ENCODE data around the gene KBTBD2. TPM values are rescaled to one million over a fixed set of nuclear protein-coding genes. Genes with fewer than 3 reads are reported as not detected.
"Not testable (repeated sequence)": the region's sequence is repeated elsewhere in the genome, so short reads cannot be mapped to it uniquely, and the experiment has no call there.

Gene KBTBD2
- total and polyA plus RNA-seq, 2 experiments from 2014 or later: 19.1 to 33.1 TPM

GRCh38 chr7:32888505-32888904, 3.1 kb downstream of the KBTBD2 start:
- no peak overlapping the region for H3K4me3 ChIP-seq
- peaks cover 74% of the 10 kb centered on the region for H3K79me2 ChIP-seq (ENCODE audit: insufficient read depth)
- peak overlapping the region; percentile 26 for H3K4me2 ChIP-seq (ENCODE audit: unreplicated experiment)

GRCh38 chr7:32887395-32887794, 4.2 kb downstream of the KBTBD2 start:
- Histone ChIP-seq H3K4me1 (ENCODE audit: insufficient read depth) (peaks cover 26% of the 10 kb centered on the region), H3K4me2 (ENCODE audit: unreplicated experiment) (peak overlapping the region; percentile 26), H3K36me3 (ENCODE audit: low read depth) (no peaks in the 10 kb centered on the region), H3K9ac (no peak overlapping the region), H3K27ac (no peak overlapping the region), H3K9me3 (ENCODE audit: low read depth) (no peaks in the 10 kb centered on the region), H3K27me3 (replicated peaks; ENCODE audit: insufficient read depth) (no peaks in the 10 kb centered on the region), H3K4me3 (no peak overlapping the region), H2AFZ (no peak overlapping the region), H3K9me2 (ENCODE audit: insufficient read depth) (no peaks in the 10 kb centered on the region), H3K79me2 (ENCODE audit: insufficient read depth) (peaks cover 85% of the 10 kb centered on the region), H4K20me1 (ENCODE audit: insufficient read depth) (0 out of 2 replicates have a peak, but pooled peaks cover 9% of the 10 kb centered on the region), H3F3A (ENCODE audit: insufficient read depth) (peaks cover 32% of the 10 kb centered on the region)
- in situ Hi-C loops (cut with MboI): no loop called here
- WGBS, 2 experiments (ENCODE audit: low coverage in 1 of 2, low lambda C conversion rate in 2 of 2, missing lambda C conversion rate in 2 of 2): 54 to 57% methylated on average over 3 of the region's 3 CpGs
- TF ChIP-seq EZH2phosphoT487 (IDR thresholded peaks at IDR 0.05; ENCODE audit: insufficient read depth, low read depth) (no peak), EZH2 (IDR thresholded peaks at IDR 0.05; ENCODE audit: insufficient read depth, poor library complexity, severe bottlenecking) (no peak)
- DNase-seq: no peak

More at GRCh38 chr7:32888505-32888904, 3.1 kb downstream of the KBTBD2 start:
- Histone ChIP-seq H3K36me3 (ENCODE audit: low read depth) (no peaks in the 10 kb centered on the region), H3K4me1 (ENCODE audit: insufficient read depth) (peaks cover 35% of the 10 kb centered on the region), H2AFZ (no peak overlapping the region), H3K9me2 (ENCODE audit: insufficient read depth) (no peaks in the 10 kb centered on the region), H3K9me3 (ENCODE audit: low read depth) (no peaks in the 10 kb centered on the region), H3K27ac (no peak overlapping the region), H4K20me1 (ENCODE audit: insufficient read depth) (0 out of 2 replicates have a peak, but pooled peaks cover 9% of the 10 kb centered on the region), H3K9ac (no peak overlapping the region), H3F3A (ENCODE audit: insufficient read depth) (peaks cover 43% of the 10 kb centered on the region), H3K27me3 (replicated peaks; ENCODE audit: insufficient read depth) (no peaks in the 10 kb centered on the region)
- no peak for DNase-seq
- no peak for TF ChIP-seq EZH2phosphoT487 (IDR thresholded peaks at IDR 0.05; ENCODE audit: insufficient read depth, low read depth)
- TF ChIP-seq EZH2 (IDR thresholded peaks at IDR 0.05; ENCODE audit: insufficient read depth, poor library complexity, severe bottlenecking): no peak
- WGBS, 2 experiments (ENCODE audit: low coverage in 1 of 2, low lambda C conversion rate in 2 of 2, missing lambda C conversion rate in 2 of 2): 93 to 96% methylated on average over 6 of the region's 6 CpGs
- in situ Hi-C loops (cut with MboI): no loop called here

GRCh38 chr7:32881074-32881982, 10.2 kb downstream of the KBTBD2 start:
- Histone ChIP-seq H3K4me1 (ENCODE audit: insufficient read depth) (peaks cover 39% of the 10 kb centered on the region), H3K27me3 (replicated peaks; ENCODE audit: insufficient read depth) (no peaks in the 10 kb centered on the region), H3K9ac (no peak overlapping the region), H3K9me2 (ENCODE audit: insufficient read depth) (no peaks in the 10 kb centered on the region), H4K20me1 (ENCODE audit: insufficient read depth) (no peaks in the 10 kb centered on the region), H3K36me3 (ENCODE audit: low read depth) (no peaks in the 10 kb centered on the region), H3K9me3 (ENCODE audit: low read depth) (no peaks in the 10 kb centered on the region), H3F3A (ENCODE audit: insufficient read depth) (peaks cover 23% of the 10 kb centered on the region), H2AFZ (no peak overlapping the region), H3K4me2 (ENCODE audit: unreplicated experiment) (peak overlapping the region; percentile 59), H3K4me3 (no peak overlapping the region), H3K27ac (no peak overlapping the region; the same call in 1 of the 2 replicates), H3K79me2 (ENCODE audit: insufficient read depth) (peaks cover 100% of the 10 kb centered on the region)
- DNase-seq: peak; percentile 52
- WGBS, 2 experiments (ENCODE audit: low coverage in 1 of 2, low lambda C conversion rate in 2 of 2, missing lambda C conversion rate in 2 of 2): 60 to 90% methylated on average over 2 of the region's 2 CpGs
- no peak for TF ChIP-seq EZH2 (IDR thresholded peaks at IDR 0.05; ENCODE audit: insufficient read depth, poor library complexity, severe bottlenecking)
- TF ChIP-seq EZH2phosphoT487 (IDR thresholded peaks at IDR 0.05; ENCODE audit: insufficient read depth, low read depth): no peak
- in situ Hi-C loops (cut with MboI): no loop called here

GRCh38 chr7:32879460-32879859, 12.1 kb downstream of the KBTBD2 start:
- Histone ChIP-seq H3K9me2 (ENCODE audit: insufficient read depth) (no peaks in the 10 kb centered on the region), H3K4me1 (ENCODE audit: insufficient read depth) (peaks cover 39% of the 10 kb centered on the region), H4K20me1 (ENCODE audit: insufficient read depth) (no peaks in the 10 kb centered on the region), H3K36me3 (ENCODE audit: low read depth) (peaks cover 5% of the 10 kb centered on the region; the same call in 1 of the 2 replicates), H3F3A (ENCODE audit: insufficient read depth) (peaks cover 23% of the 10 kb centered on the region), H2AFZ (no peak overlapping the region), H3K4me2 (ENCODE audit: unreplicated experiment) (peak overlapping the region; percentile 66), H3K79me2 (ENCODE audit: insufficient read depth) (peaks cover 100% of the 10 kb centered on the region), H3K9ac (0 out of 2 replicates have a peak overlapping the region, but pooled peaks have one; percentile 9), H3K27me3 (replicated peaks; ENCODE audit: insufficient read depth) (no peaks in the 10 kb centered on the region), H3K9me3 (ENCODE audit: low read depth) (no peaks in the 10 kb centered on the region), H3K27ac (peak overlapping the region; percentile 24), H3K4me3 (no peak overlapping the region)
- no peak for TF ChIP-seq EZH2 (IDR thresholded peaks at IDR 0.05; ENCODE audit: insufficient read depth, poor library complexity, severe bottlenecking)
- TF ChIP-seq EZH2phosphoT487 (IDR thresholded peaks at IDR 0.05; ENCODE audit: insufficient read depth, low read depth): no peak
- peak; percentile 50 for DNase-seq
- 12 to 21% methylated on average over 2 of the region's 2 CpGs for WGBS, 2 experiments (ENCODE audit: low coverage in 1 of 2, low lambda C conversion rate in 2 of 2, missing lambda C conversion rate in 2 of 2)
- in situ Hi-C loops (cut with MboI): no loop called here

GRCh38 chr7:32878023-32878422, 13.5 kb downstream of the KBTBD2 start:
- H3K4me3 ChIP-seq; H3K9me2 ChIP-seq (ENCODE audit: insufficient read depth); H3K27me3 ChIP-seq (replicated peaks; ENCODE audit: insufficient read depth); H3K9me3 ChIP-seq (ENCODE audit: low read depth); H3K9ac ChIP-seq; DNase-seq; H2AFZ ChIP-seq; H3K4me2 ChIP-seq (ENCODE audit: unreplicated experiment); in situ Hi-C loops (cut with MboI); H3K27ac ChIP-seq; H4K20me1 ChIP-seq (ENCODE audit: insufficient read depth): not testable (repeated sequence)
- WGBS, 2 experiments (ENCODE audit: low coverage in 1 of 2, low lambda C conversion rate in 2 of 2, missing lambda C conversion rate in 2 of 2): 87 to 92% methylated on average over 8 of the region's 8 CpGs
- H3K4me1 ChIP-seq (ENCODE audit: insufficient read depth): peaks cover 39% of the 10 kb centered on the region
- peaks cover 23% of the 10 kb centered on the region for H3F3A ChIP-seq (ENCODE audit: insufficient read depth)
- H3K79me2 ChIP-seq (ENCODE audit: insufficient read depth): peaks cover 100% of the 10 kb centered on the region
- H3K36me3 ChIP-seq (ENCODE audit: low read depth): peaks cover 13% of the 10 kb centered on the region
